ENCODE data around the gene ALDH1L1. TPM values are rescaled to one million over a fixed set of nuclear protein-coding genes. Genes with fewer than 3 reads are reported as not detected.

ALDH1L1 gene
- total and polyA plus RNA-seq, 8 donors = 1.4 to 17.4 (median 5.2) TPM

GRCh38 chr3:126194713-126195305 lies 14.4 kb upstream of the ALDH1L1 start:
- no peak for DNase-seq
- 72 to 88% (median 80%) methylated on average over 1 of the region's 1 CpG for WGBS, 5 donors
- Histone ChIP-seq H3K4me1 (peaks cover 0 to 4% (median 0%) of the 10 kb centered on the region in 4 donors), H3K36me3 (no peaks in the 10 kb centered on the region), H3K4me3 (no peak overlapping the region), H3K9me3 (peaks cover 0 to 6% (median 0%) of the 10 kb centered on the region in 4 donors), H3K27ac (no peak overlapping the region), H3K27me3 (no peaks in the 10 kb centered on the region)
- intact Hi-C loops (cut with DNase I; ENCODE audit: low total_unique reads) = no loop called here
- TF ChIP-seq POLR2A (IDR thresholded peaks at IDR 0.05) (no peak), EP300 (IDR thresholded peaks at IDR 0.05) (no peak), POLR2AphosphoS5 (IDR thresholded peaks at IDR 0.05) (no peak), CTCF (IDR thresholded peaks at IDR 0.05) (no peak)

DNA sequence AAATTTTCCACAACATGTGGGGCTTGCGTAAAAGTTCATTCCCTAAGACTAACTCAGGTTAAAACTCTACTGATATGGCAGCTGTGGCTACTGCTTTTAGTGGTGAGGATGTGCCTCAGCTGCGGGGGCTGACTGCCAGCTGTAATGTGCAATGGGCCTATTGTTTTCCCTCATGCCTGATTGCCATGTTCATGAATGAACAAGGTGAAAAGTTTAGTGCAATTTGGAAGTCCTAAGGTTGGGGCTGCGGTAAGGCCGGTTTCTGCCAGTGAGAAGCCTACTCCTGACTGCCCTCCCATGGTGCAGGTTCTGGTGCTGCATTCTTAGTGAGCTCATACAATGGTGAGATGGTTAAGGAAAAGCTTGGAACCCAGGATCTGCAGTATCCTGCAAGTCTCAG lies 10.9 kb upstream of the ALDH1L1 start:
- DNase-seq = no peak
- no peaks in the 10 kb centered on the region for H3K27me3 ChIP-seq
- no peak overlapping the region for H3K27ac ChIP-seq
- H3K4me1 ChIP-seq = no peaks in the 10 kb centered on the region
- H3K4me3 ChIP-seq = no peak overlapping the region
- intact Hi-C loops (cut with DNase I; ENCODE audit: low total_unique reads) = no loop called here
- peaks cover 0 to 6% (median 0%) of the 10 kb centered on the region in 4 donors for H3K9me3 ChIP-seq
- no peaks in the 10 kb centered on the region for H3K36me3 ChIP-seq
- WGBS, 5 donors = 89 to 94% (median 93%) methylated on average over 4 of the region's 4 CpGs
- no peak for TF ChIP-seq POLR2A (IDR thresholded peaks at IDR 0.05)

- no peak overlapping the region for H3K4me3 ChIP-seq
- DNase-seq = no peak
- H3K27ac ChIP-seq = no peak overlapping the region
- no peaks in the 10 kb centered on the region for H3K36me3 ChIP-seq
- WGBS, 5 donors = 67 to 85% (median 70%) methylated on average over 4 of the region's 4 CpGs
- intact Hi-C loops (cut with DNase I; ENCODE audit: low total_unique reads) = no loop called here
- H3K9me3 ChIP-seq = no peaks in the 10 kb centered on the region
- TF ChIP-seq POLR2A (IDR thresholded peaks at IDR 0.05) = no peak
- TF ChIP-seq EP300 (IDR thresholded peaks at IDR 0.05) = no peak
- no peak for TF ChIP-seq CTCF (IDR thresholded peaks at IDR 0.05)
- TF ChIP-seq POLR2AphosphoS5 (IDR thresholded peaks at IDR 0.05) = no peak
- H3K27me3 ChIP-seq = peaks cover 0 to 10% (median 0%) of the 10 kb centered on the region in 3 donors
- no peaks in the 10 kb centered on the region for H3K4me1 ChIP-seq
These were observed 7.5 kb upstream of the ALDH1L1 start for GRCh38 chr3:126187920-126188319.

DNA sequence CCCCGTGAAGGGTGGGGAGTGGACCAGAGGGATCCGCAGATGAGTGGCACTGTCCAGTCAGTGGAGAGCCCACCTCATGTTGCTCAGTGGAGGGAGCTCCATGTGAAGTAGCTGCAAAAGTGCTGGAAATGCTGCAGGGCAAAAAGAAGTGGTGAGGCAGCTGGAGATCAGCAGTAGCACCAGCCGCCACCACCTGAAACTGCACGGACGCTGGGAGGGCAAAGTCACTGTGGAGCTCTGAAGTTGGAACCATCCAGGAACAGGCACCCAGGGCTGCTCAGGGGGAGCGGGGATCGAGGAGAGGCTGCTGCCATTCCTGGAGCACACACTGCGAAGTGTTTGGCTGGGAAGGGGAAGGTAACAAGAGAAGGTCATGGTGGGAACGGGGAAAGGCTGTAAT lies 6.4 kb upstream of the ALDH1L1 start:
- intact Hi-C loops (cut with DNase I; ENCODE audit: low total_unique reads) = no loop called here
- Histone ChIP-seq H3K9me3 (no peaks in the 10 kb centered on the region), H3K27ac (no peak overlapping the region), H3K27me3 (peaks cover 0 to 20% (median 2%) of the 10 kb centered on the region in 3 donors), H3K36me3 (no peaks in the 10 kb centered on the region), H3K4me3 (no peak overlapping the region), H3K4me1 (peaks cover 0 to 2% (median 0%) of the 10 kb centered on the region in 4 donors)
- no peak for DNase-seq
- 88 to 91% (median 89%) methylated on average over 9 of the region's 9 CpGs for WGBS, 5 donors
- no peak for TF ChIP-seq EP300 (IDR thresholded peaks at IDR 0.05)
- no peak for TF ChIP-seq CTCF (IDR thresholded peaks at IDR 0.05)
- no peak for TF ChIP-seq POLR2A (IDR thresholded peaks at IDR 0.05)
- no peak for TF ChIP-seq POLR2AphosphoS5 (IDR thresholded peaks at IDR 0.05)

DNA sequence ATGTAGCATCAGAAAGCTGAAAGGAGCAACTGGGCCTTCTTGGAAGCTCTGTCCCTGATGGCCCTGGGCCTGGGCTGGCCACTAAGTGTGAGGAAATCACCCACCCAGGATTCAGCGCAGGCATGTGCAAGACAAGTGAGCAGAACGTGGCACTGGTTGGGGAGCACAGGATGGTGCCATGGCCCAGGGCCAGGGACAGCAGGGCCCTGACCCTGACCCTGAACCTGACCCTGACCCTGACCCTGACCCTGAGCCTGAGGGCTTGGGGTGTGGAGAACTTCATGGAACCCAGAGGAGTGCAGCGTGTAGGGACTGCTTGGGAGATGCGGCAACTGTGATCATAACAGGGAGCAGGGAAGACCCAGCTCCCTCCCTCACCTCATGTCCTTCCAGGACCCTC lies 5.9 kb upstream of the ALDH1L1 start:
- H3K4me3 ChIP-seq = no peak overlapping the region
- intact Hi-C loops (cut with DNase I; ENCODE audit: low total_unique reads) = no loop called here
- H3K27me3 ChIP-seq = peaks cover 0 to 25% (median 6%) of the 10 kb centered on the region in 3 donors
- no peak for DNase-seq
- no peak overlapping the region for H3K27ac ChIP-seq
- WGBS, 5 donors = 83 to 94% (median 88%) methylated on average over 2 to 4 of the region's 4 CpGs
- H3K9me3 ChIP-seq = no peaks in the 10 kb centered on the region
- TF ChIP-seq CTCF (IDR thresholded peaks at IDR 0.05) (no peak), POLR2AphosphoS5 (IDR thresholded peaks at IDR 0.05) (no peak), POLR2A (IDR thresholded peaks at IDR 0.05) (no peak), EP300 (IDR thresholded peaks at IDR 0.05) (no peak)
- H3K36me3 ChIP-seq = no peaks in the 10 kb centered on the region
- H3K4me1 ChIP-seq = peaks cover under 1 to 7% (median 1%) of the 10 kb centered on the region in 4 donors

Measured in stomach (tissue), 9 donors.